HuH-7 (cell line): ENCODE results near the gene C6orf15.
"Not testable (repeated sequence)": the region's sequence is repeated elsewhere in the genome, so short reads cannot be mapped to it uniquely, and the experiment has no call there.

Experiments
- DNase-seq: peaks from one replicate; pipeline ENCODE4 v3.0.0; 2011; ENCODE audit warnings: low spot score

The C6orf15 gene

GRCh38 chr6:31067891-31068668 is 44.3 kb downstream of the C6orf15 start:
- DNase-seq, result not testable (repeated sequence)

- DNase-seq, result not testable (repeated sequence)
These were observed 45.3 kb downstream of the C6orf15 start for GRCh38 chr6:31067028-31067427.

- DNase-seq, result no peak
These were observed 46.8 kb downstream of the C6orf15 start for GRCh38 chr6:31065556-31065955.

GRCh38 chr6:31063906-31064435 is 48.4 kb downstream of the C6orf15 start:
- DNase-seq, result no peak
